Type B pancreatic cell (in vitro differentiated cells): ENCODE data around the gene BAG2. TPM values are rescaled to one million over a fixed set of nuclear protein-coding genes. Genes with fewer than 3 reads are reported as not detected.

ENCODE experiments used
- DNase-seq: peaks from one replicate; pipeline ENCODE4 v3.0.0; 2021; ENCODE audit warnings: mixed read lengths; ENCODE audit not compliant: unreplicated experiment; ENCODE audit errors: extremely low spot score
- H3K27ac Mint-ChIP-seq: 2 replicates; pipeline ENCODE4 v1.8.0; 2021; ENCODE audit warnings: mild to moderate bottlenecking, mixed read lengths
- H3K27me3 Mint-ChIP-seq: 2 replicates; pipeline ENCODE4 v1.8.0; 2021; ENCODE audit warnings: mixed read lengths
- H3K36me3 Mint-ChIP-seq: 2 replicates; pipeline ENCODE4 v1.8.0; 2021; ENCODE audit warnings: mixed read lengths
- H3K4me1 Mint-ChIP-seq: one replicate; pipeline ENCODE4 v1.8.0; 2021; ENCODE audit warnings: mixed read lengths; ENCODE audit not compliant: unreplicated experiment
- H3K4me3 Mint-ChIP-seq: 2 replicates; pipeline ENCODE4 v1.8.0; 2021; ENCODE audit warnings: mild to moderate bottlenecking, mixed read lengths
- H3K9me3 Mint-ChIP-seq: 2 replicates; pipeline ENCODE4 v1.8.0; 2021; ENCODE audit warnings: mixed read lengths
- total RNA-seq: library from RNA; stranded (reverse); gene quantifications from 2 replicates; pipeline ENCODE4 v1.2.1, GENCODE V29; 2021; ENCODE audit warnings: low replicate concordance
- TF ChIP-seq, protein P1 (sequence below): fragments of 200-600 bp; sonication (generic); conservative IDR thresholded peaks from 2 replicates; pipeline ENCODE4 v1.5.0; 2021; ENCODE audit warnings: antibody characterized with exemption, mild to moderate bottlenecking

The BAG2 gene
- total RNA-seq, 1 donor from 2014 or later = 3.8 TPM

- peak overlapping the region; percentile 89 for H3K27ac Mint-ChIP-seq
- no peaks in the 10 kb centered on the region for H3K27me3 Mint-ChIP-seq
- DNase-seq = peak; percentile 73
- peaks cover 36% of the 10 kb centered on the region for H3K4me1 Mint-ChIP-seq
- H3K9me3 Mint-ChIP-seq = peaks cover 10% of the 10 kb centered on the region
- H3K36me3 Mint-ChIP-seq = peaks cover 13% of the 10 kb centered on the region
- H3K4me3 Mint-ChIP-seq = peak overlapping the region; percentile 96
- TF ChIP-seq, protein P1, sequence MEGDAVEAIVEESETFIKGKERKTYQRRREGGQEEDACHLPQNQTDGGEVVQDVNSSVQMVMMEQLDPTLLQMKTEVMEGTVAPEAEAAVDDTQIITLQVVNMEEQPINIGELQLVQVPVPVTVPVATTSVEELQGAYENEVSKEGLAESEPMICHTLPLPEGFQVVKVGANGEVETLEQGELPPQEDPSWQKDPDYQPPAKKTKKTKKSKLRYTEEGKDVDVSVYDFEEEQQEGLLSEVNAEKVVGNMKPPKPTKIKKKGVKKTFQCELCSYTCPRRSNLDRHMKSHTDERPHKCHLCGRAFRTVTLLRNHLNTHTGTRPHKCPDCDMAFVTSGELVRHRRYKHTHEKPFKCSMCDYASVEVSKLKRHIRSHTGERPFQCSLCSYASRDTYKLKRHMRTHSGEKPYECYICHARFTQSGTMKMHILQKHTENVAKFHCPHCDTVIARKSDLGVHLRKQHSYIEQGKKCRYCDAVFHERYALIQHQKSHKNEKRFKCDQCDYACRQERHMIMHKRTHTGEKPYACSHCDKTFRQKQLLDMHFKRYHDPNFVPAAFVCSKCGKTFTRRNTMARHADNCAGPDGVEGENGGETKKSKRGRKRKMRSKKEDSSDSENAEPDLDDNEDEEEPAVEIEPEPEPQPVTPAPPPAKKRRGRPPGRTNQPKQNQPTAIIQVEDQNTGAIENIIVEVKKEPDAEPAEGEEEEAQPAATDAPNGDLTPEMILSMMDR = peak; percentile 69
Measured at GRCh38 chr6:57221191-57221935, 49.2 kb downstream of the BAG2 start.

GRCh38 chr6:57221936-57222742 is 50.0 kb downstream of the BAG2 start, which contains the start of gene RAB23:
Gene RAB23 (minus strand): TSS chr6:57222307. CDS start chr6:57210380, 11,927 bp downstream.
- Mint-ChIP-seq H3K27ac (peak within 1 kb of the TSS; percentile 90), H3K27me3 (no peaks in the 10 kb centered on the region), H3K4me3 (peak within 1 kb of the TSS; percentile 96), H3K36me3 (peaks cover 9% of the 10 kb centered on the region), H3K9me3 (peaks cover 10% of the 10 kb centered on the region), H3K4me1 (peaks cover 39% of the 10 kb centered on the region)
- peak; percentile 93 for DNase-seq
- TF ChIP-seq, protein P1 = peak; percentile 57

GRCh38 chr6:57222743-57223077 is 50.6 kb downstream of the BAG2 start:
- H3K27ac Mint-ChIP-seq = peak overlapping the region; percentile 90
- peaks cover 10% of the 10 kb centered on the region for H3K9me3 Mint-ChIP-seq
- H3K4me3 Mint-ChIP-seq = peak overlapping the region; percentile 96
- peaks cover 9% of the 10 kb centered on the region for H3K36me3 Mint-ChIP-seq
- peaks cover 39% of the 10 kb centered on the region for H3K4me1 Mint-ChIP-seq
- no peaks in the 10 kb centered on the region for H3K27me3 Mint-ChIP-seq
- TF ChIP-seq, protein P1 = no peak
- DNase-seq = no peak

GRCh38 chr6:57224769-57225515 is 52.8 kb downstream of the BAG2 start:
- TF ChIP-seq, protein P1 = no peak
- H3K4me3 Mint-ChIP-seq = no peak overlapping the region
- peaks cover 2% of the 10 kb centered on the region for H3K36me3 Mint-ChIP-seq
- peaks cover 28% of the 10 kb centered on the region for H3K4me1 Mint-ChIP-seq
- no peak for DNase-seq
- peaks cover 2% of the 10 kb centered on the region for H3K9me3 Mint-ChIP-seq
- no peak overlapping the region for H3K27ac Mint-ChIP-seq
- no peaks in the 10 kb centered on the region for H3K27me3 Mint-ChIP-seq

DNA sequence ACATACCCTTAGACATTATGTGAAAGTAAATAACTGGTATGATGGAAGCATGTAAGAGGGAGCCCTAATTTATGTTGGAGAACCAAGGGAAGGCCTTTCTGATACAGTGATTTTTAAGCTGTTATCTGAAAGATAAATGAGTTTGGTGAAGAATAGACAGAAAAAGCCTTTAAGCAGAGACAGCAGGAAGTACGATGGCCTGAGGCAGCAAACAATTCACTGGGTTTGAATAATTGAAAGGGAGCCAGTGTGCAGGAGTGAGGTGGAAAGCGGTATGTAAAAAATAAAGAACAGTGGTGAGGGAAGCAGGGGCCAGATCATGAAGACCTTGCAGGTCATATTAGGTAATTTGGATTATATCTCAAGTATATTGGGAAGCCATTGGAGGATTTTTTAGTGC is 54.1 kb downstream of the BAG2 start:
- TF ChIP-seq, protein P1 = no peak
- Mint-ChIP-seq H3K4me3 (peak overlapping the region; percentile 5), H3K36me3 (no peaks in the 10 kb centered on the region), H3K4me1 (peaks cover 25% of the 10 kb centered on the region), H3K27ac (no peak overlapping the region), H3K27me3 (no peaks in the 10 kb centered on the region), H3K9me3 (no peaks in the 10 kb centered on the region)
- DNase-seq = no peak
